HFFc6 (cell line): ENCODE data around the gene TRMT44. TPM values are rescaled to one million over a fixed set of nuclear protein-coding genes. Genes with fewer than 3 reads are reported as not detected.

ENCODE experiments used
- DNase-seq: peaks from one replicate; pipeline ENCODE4 v3.0.0-alpha.2; 2018
- H3K27ac Mint-ChIP-seq: 2 replicates; pipeline ENCODE4 v1.8.0; 2020; ENCODE audit warnings: mild to moderate bottlenecking, mixed read lengths
- H3K27me3 Mint-ChIP-seq: 2 replicates; pipeline ENCODE4 v1.8.0; 2021; ENCODE audit warnings: mild to moderate bottlenecking, moderate library complexity, mixed read lengths; ENCODE audit not compliant: insufficient read depth
- H3K36me3 Mint-ChIP-seq: 2 replicates; pipeline ENCODE4 v1.8.0; 2021; ENCODE audit warnings: low read depth, mixed read lengths
- H3K4me1 Mint-ChIP-seq: 2 replicates; pipeline ENCODE4 v1.8.0; 2020; ENCODE audit warnings: low read depth, mixed read lengths
- H3K4me3 Mint-ChIP-seq: 2 replicates; pipeline ENCODE4 v1.8.0; 2020; ENCODE audit warnings: mild to moderate bottlenecking, moderate library complexity, mixed read lengths
- H3K9me3 Mint-ChIP-seq: 2 replicates; pipeline ENCODE4 v1.8.0; 2020; ENCODE audit warnings: mild to moderate bottlenecking, mixed read lengths
- CTCF ChIP-seq: fragments of 200-600 bp; sonication (generic); IDR thresholded peaks from 2 replicates; pipeline ENCODE4 v1.5.0; 2021; ENCODE audit warnings: antibody characterized with exemption, mild to moderate bottlenecking
- total RNA-seq, 6 experiments: library from RNA; stranded (reverse); fragmentation: NEBNext Ultra II Directional; extraction: Animal tissue kit (Norgen Biotek cat#: 25700); gene quantifications; 2 replicates in 1 of 6; 3 replicates in 5 of 6; pipeline ENCODE4 v1.2.3, GENCODE V29; 2021

The TRMT44 gene
- total RNA-seq, 6 experiments from 2014 or later, result 8.8 to 10.7 (median 10.0) TPM

GRCh38 chr4:8500966-8501365 lies 60.4 kb downstream of the TRMT44 start:
- Mint-ChIP-seq H3K4me3 (no peak overlapping the region), H3K9me3 (peaks cover 8% of the 10 kb centered on the region), H3K27me3 (peaks cover 46% of the 10 kb centered on the region), H3K4me1 (no peaks in the 10 kb centered on the region), H3K36me3 (no peaks in the 10 kb centered on the region), H3K27ac (no peak overlapping the region)
- no peak for DNase-seq
- TF ChIP-seq CTCF, result no peak

GRCh38 chr4:8501781-8502180 lies 61.2 kb downstream of the TRMT44 start:
- Mint-ChIP-seq H3K27ac (no peak overlapping the region), H3K27me3 (peaks cover 43% of the 10 kb centered on the region), H3K9me3 (peaks cover 8% of the 10 kb centered on the region), H3K4me1 (peaks cover 2% of the 10 kb centered on the region), H3K36me3 (no peaks in the 10 kb centered on the region), H3K4me3 (no peak overlapping the region)
- no peak for DNase-seq
- TF ChIP-seq CTCF, result no peak

- H3K27ac Mint-ChIP-seq, result no peak overlapping the region
- peaks cover 43% of the 10 kb centered on the region for H3K27me3 Mint-ChIP-seq
- peaks cover 8% of the 10 kb centered on the region for H3K4me1 Mint-ChIP-seq
- peaks cover 8% of the 10 kb centered on the region for H3K9me3 Mint-ChIP-seq
- H3K36me3 Mint-ChIP-seq, result no peaks in the 10 kb centered on the region
- TF ChIP-seq CTCF, result no peak
- no peak overlapping the region for H3K4me3 Mint-ChIP-seq
- DNase-seq, result no peak
Measured at GRCh38 chr4:8502371-8502770, 61.8 kb downstream of the TRMT44 start.

- peaks cover 43% of the 10 kb centered on the region for H3K27me3 Mint-ChIP-seq
- peaks cover 4% of the 10 kb centered on the region for H3K9me3 Mint-ChIP-seq
- no peaks in the 10 kb centered on the region for H3K36me3 Mint-ChIP-seq
- peaks cover 12% of the 10 kb centered on the region for H3K4me1 Mint-ChIP-seq
- DNase-seq, result no peak
- H3K4me3 Mint-ChIP-seq, result no peak overlapping the region
- H3K27ac Mint-ChIP-seq, result no peak overlapping the region
- no peak for TF ChIP-seq CTCF
Measured at GRCh38 chr4:8502836-8503585, 62.4 kb downstream of the TRMT44 start.

- H3K4me3 Mint-ChIP-seq, result no peak overlapping the region
Measured at GRCh38 chr4:8503801-8504200, 63.2 kb downstream of the TRMT44 start.

More at GRCh38 chr4:8503801-8504200, 63.2 kb downstream of the TRMT44 start:
- TF ChIP-seq CTCF, result no peak
- no peaks in the 10 kb centered on the region for H3K36me3 Mint-ChIP-seq
- H3K27me3 Mint-ChIP-seq, result peaks cover 39% of the 10 kb centered on the region
- no peak overlapping the region for H3K27ac Mint-ChIP-seq
- H3K4me1 Mint-ChIP-seq, result peaks cover 12% of the 10 kb centered on the region
- DNase-seq, result no peak
- H3K9me3 Mint-ChIP-seq, result no peaks in the 10 kb centered on the region
